Stimulated activated naive B cell treated with anti-CD40 and anti-IgM and Interleukin-4, amounts not matched to agents 10 μg/mL and 1 μg/mL and 100 μg/mL, for 72 hours (primary cell): Measurements from ENCODE around the gene CDH13.

ENCODE experiments used
- ATAC-seq, 2 donors: fragments of 150-1000 bp; cut with Tn5 transposase; replicated peaks; 2 replicates each; pipeline ENCODE4 v1.10.0; 2021; ENCODE audit warnings: moderate library complexity in 1 of 2
- DNase-seq: peaks from one replicate; pipeline ENCODE4 v3.0.0; 2021
- H3K27ac Mint-ChIP-seq: one replicate; pipeline ENCODE4 v1.8.0; 2022; ENCODE audit warnings: mild to moderate bottlenecking, mixed read lengths
- H3K27me3 Mint-ChIP-seq, 2 donors: one replicate each; pipeline ENCODE4 v1.8.0; 2022; ENCODE audit warnings: mixed read lengths in 2 of 2
- H3K36me3 Mint-ChIP-seq, 2 donors: one replicate each; pipeline ENCODE4 v1.8.0; 2022; ENCODE audit warnings: mixed read lengths in 2 of 2, mild to moderate bottlenecking in 1 of 2
- H3K4me1 Mint-ChIP-seq, 2 donors: one replicate each; pipeline ENCODE4 v1.8.0; 2022; ENCODE audit warnings: mixed read lengths in 2 of 2, mild to moderate bottlenecking in 1 of 2
- H3K4me3 Mint-ChIP-seq, 2 donors: one replicate each; pipeline ENCODE4 v1.8.0; 2022; ENCODE audit warnings: mild to moderate bottlenecking in 2 of 2, mixed read lengths in 2 of 2, moderate library complexity in 1 of 2
- H3K9me3 Mint-ChIP-seq, 2 donors: one replicate each; pipeline ENCODE4 v1.8.0; 2022; ENCODE audit warnings: mixed read lengths in 2 of 2, mild to moderate bottlenecking in 1 of 2

The CDH13 gene

GRCh38 chr16:82605863-82606620, 20.7 kb upstream of the CDH13 start:
- Mint-ChIP-seq H3K4me3 (no peak overlapping the region), H3K4me1 (no peaks in the 10 kb centered on the region), H3K36me3 (no peaks in the 10 kb centered on the region), H3K9me3 (peaks cover 2% of the 10 kb centered on the region in 2 donors), H3K27me3 (peaks cover 0 to 6% of the 10 kb centered on the region in 2 donors), H3K27ac (no peak overlapping the region)
- no peak for ATAC-seq
- DNase-seq, result no peak

GRCh38 chr16:82609140-82609539, 17.6 kb upstream of the CDH13 start:
- Mint-ChIP-seq H3K4me3 (no peak overlapping the region), H3K4me1 (no peaks in the 10 kb centered on the region), H3K27me3 (peaks cover 0 to 6% of the 10 kb centered on the region in 2 donors), H3K27ac (no peak overlapping the region), H3K9me3 (peaks cover 2 to 4% of the 10 kb centered on the region in 2 donors), H3K36me3 (no peaks in the 10 kb centered on the region)
- DNase-seq, result no peak
- no peak for ATAC-seq

GRCh38 chr16:82612263-82612662, 14.5 kb upstream of the CDH13 start:
- H3K27me3 Mint-ChIP-seq, result peaks cover 0 to 11% of the 10 kb centered on the region in 2 donors

GRCh38 chr16:82616356-82616755, 10.4 kb upstream of the CDH13 start:
- DNase-seq, result no peak
- no peak overlapping the region for H3K4me3 Mint-ChIP-seq
- no peak for ATAC-seq
- peaks cover 0 to 7% of the 10 kb centered on the region in 2 donors for H3K9me3 Mint-ChIP-seq
- H3K27ac Mint-ChIP-seq, result no peak overlapping the region
- peaks cover 0 to 2% of the 10 kb centered on the region in 2 donors for H3K4me1 Mint-ChIP-seq
- H3K27me3 Mint-ChIP-seq, result peaks cover 5 to 6% of the 10 kb centered on the region in 2 donors
- H3K36me3 Mint-ChIP-seq, result no peaks in the 10 kb centered on the region

More at GRCh38 chr16:82612263-82612662, 14.5 kb upstream of the CDH13 start:
- Mint-ChIP-seq H3K36me3 (no peaks in the 10 kb centered on the region), H3K9me3 (peaks cover 2 to 4% of the 10 kb centered on the region in 2 donors), H3K4me1 (no peaks in the 10 kb centered on the region), H3K4me3 (no peak overlapping the region), H3K27ac (no peak overlapping the region)
- ATAC-seq (no peak), DNase-seq (no peak)

GRCh38 chr16:82621781-82622180, 5.0 kb upstream of the CDH13 start:
- no peak for ATAC-seq
- DNase-seq, result no peak
- Mint-ChIP-seq H3K36me3 (no peaks in the 10 kb centered on the region), H3K4me1 (peaks cover 1 to 2% of the 10 kb centered on the region in 2 donors), H3K27ac (no peak overlapping the region), H3K4me3 (no peak overlapping the region), H3K27me3 (peaks cover 10 to 25% of the 10 kb centered on the region in 2 donors), H3K9me3 (peaks cover 0 to 3% of the 10 kb centered on the region in 2 donors)

- DNase-seq, result no peak
- no peaks in the 10 kb centered on the region for H3K36me3 Mint-ChIP-seq
- no peak for ATAC-seq
- no peak overlapping the region for H3K4me3 Mint-ChIP-seq
- H3K27me3 Mint-ChIP-seq, result peaks cover 23 to 35% of the 10 kb centered on the region in 2 donors
- H3K4me1 Mint-ChIP-seq, result peaks cover 2 to 6% of the 10 kb centered on the region in 2 donors
- H3K27ac Mint-ChIP-seq, result no peak overlapping the region
- H3K9me3 Mint-ChIP-seq, result peaks cover 0 to 3% of the 10 kb centered on the region in 2 donors
Observed at GRCh38 chr16:82623241-82623640, 3.5 kb upstream of the CDH13 start.

GRCh38 chr16:82625066-82625968, 1.5 kb upstream of the CDH13 start:
- DNase-seq (no peak), ATAC-seq (no peak)
- H3K27ac Mint-ChIP-seq, result no peak overlapping the region
- no peak overlapping the region for H3K4me3 Mint-ChIP-seq
- no peaks in the 10 kb centered on the region for H3K36me3 Mint-ChIP-seq
- no peaks in the 10 kb centered on the region for H3K9me3 Mint-ChIP-seq
- peaks cover 43 to 49% of the 10 kb centered on the region in 2 donors for H3K27me3 Mint-ChIP-seq
- H3K4me1 Mint-ChIP-seq, result peaks cover 0 to 6% of the 10 kb centered on the region in 2 donors

- peaks cover 0 to 6% of the 10 kb centered on the region in 2 donors for H3K4me1 Mint-ChIP-seq
- H3K4me3 Mint-ChIP-seq, result no peak overlapping the region
- DNase-seq (no peak), ATAC-seq (no peak)
- H3K27me3 Mint-ChIP-seq, result peaks cover 56 to 61% of the 10 kb centered on the region in 2 donors
- no peaks in the 10 kb centered on the region for H3K36me3 Mint-ChIP-seq
- no peaks in the 10 kb centered on the region for H3K9me3 Mint-ChIP-seq
- no peak overlapping the region for H3K27ac Mint-ChIP-seq
Observed at GRCh38 chr16:82628088-82628423, 1.3 kb downstream of the CDH13 start.

GRCh38 chr16:82628711-82629110, 1.9 kb downstream of the CDH13 start:
- Mint-ChIP-seq H3K4me3 (no peak overlapping the region), H3K27me3 (peaks cover 56 to 61% of the 10 kb centered on the region in 2 donors), H3K4me1 (peaks cover 0 to 6% of the 10 kb centered on the region in 2 donors), H3K36me3 (no peaks in the 10 kb centered on the region), H3K27ac (no peak overlapping the region), H3K9me3 (no peaks in the 10 kb centered on the region)
- ATAC-seq (no peak), DNase-seq (no peak)

GRCh38 chr16:82629441-82630027, 2.8 kb downstream of the CDH13 start:
- H3K27me3 Mint-ChIP-seq, result peaks cover 56 to 61% of the 10 kb centered on the region in 2 donors
- H3K9me3 Mint-ChIP-seq, result no peaks in the 10 kb centered on the region
- no peaks in the 10 kb centered on the region for H3K36me3 Mint-ChIP-seq
- no peak overlapping the region for H3K4me3 Mint-ChIP-seq
- no peak for ATAC-seq
- peaks cover 0 to 6% of the 10 kb centered on the region in 2 donors for H3K4me1 Mint-ChIP-seq
- H3K27ac Mint-ChIP-seq, result no peak overlapping the region
- DNase-seq, result no peak

GRCh38 chr16:82630219-82630618, 3.5 kb downstream of the CDH13 start:
- H3K36me3 Mint-ChIP-seq, result no peaks in the 10 kb centered on the region
- peaks cover 0 to 6% of the 10 kb centered on the region in 2 donors for H3K4me1 Mint-ChIP-seq
- DNase-seq (no peak), ATAC-seq (no peak)
- no peak overlapping the region for H3K27ac Mint-ChIP-seq
- peaks cover 55 to 56% of the 10 kb centered on the region in 2 donors for H3K27me3 Mint-ChIP-seq
- no peaks in the 10 kb centered on the region for H3K9me3 Mint-ChIP-seq
- H3K4me3 Mint-ChIP-seq, result no peak overlapping the region

- Mint-ChIP-seq H3K36me3 (no peaks in the 10 kb centered on the region), H3K4me1 (peaks cover 0 to 6% of the 10 kb centered on the region in 2 donors), H3K27me3 (peaks cover 52 to 56% of the 10 kb centered on the region in 2 donors), H3K9me3 (no peaks in the 10 kb centered on the region), H3K4me3 (no peak overlapping the region), H3K27ac (no peak overlapping the region)
- no peak for DNase-seq
- no peak for ATAC-seq
Observed at GRCh38 chr16:82630688-82631087, 3.9 kb downstream of the CDH13 start.

GRCh38 chr16:82631701-82632685, 5.2 kb downstream of the CDH13 start:
- ATAC-seq, result no peak
- no peak for DNase-seq
- H3K27ac Mint-ChIP-seq, result no peak overlapping the region
- H3K27me3 Mint-ChIP-seq, result peaks cover 40 to 44% of the 10 kb centered on the region in 2 donors
- H3K9me3 Mint-ChIP-seq, result no peaks in the 10 kb centered on the region
- H3K36me3 Mint-ChIP-seq, result no peaks in the 10 kb centered on the region
- H3K4me3 Mint-ChIP-seq, result no peak overlapping the region
- H3K4me1 Mint-ChIP-seq, result peaks cover 0 to 2% of the 10 kb centered on the region in 2 donors
